ENCODE data around the gene MAPK4.

MAPK4 gene

DNA sequence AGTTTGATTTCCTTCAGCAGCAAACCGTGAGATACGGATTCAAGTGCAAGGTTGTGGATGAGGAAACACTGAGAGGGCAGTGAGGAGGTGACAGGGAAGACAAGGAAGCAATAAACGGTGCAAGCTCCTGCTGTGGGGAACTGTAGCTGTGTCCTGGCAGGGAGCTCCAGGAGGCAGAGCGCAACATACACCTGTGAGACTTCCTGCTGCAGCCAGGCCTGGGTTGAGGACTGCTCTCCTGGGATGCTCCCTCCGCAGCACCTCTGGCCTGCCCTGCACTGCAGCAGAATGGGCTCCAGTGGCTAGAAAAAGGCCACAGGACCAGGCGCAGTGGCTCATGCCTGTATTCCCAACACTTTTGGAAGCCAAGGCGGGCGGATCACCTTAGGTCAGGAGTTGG is 174.5 kb downstream of the MAPK4 start:
- TF ChIP-seq, protein P1, sequence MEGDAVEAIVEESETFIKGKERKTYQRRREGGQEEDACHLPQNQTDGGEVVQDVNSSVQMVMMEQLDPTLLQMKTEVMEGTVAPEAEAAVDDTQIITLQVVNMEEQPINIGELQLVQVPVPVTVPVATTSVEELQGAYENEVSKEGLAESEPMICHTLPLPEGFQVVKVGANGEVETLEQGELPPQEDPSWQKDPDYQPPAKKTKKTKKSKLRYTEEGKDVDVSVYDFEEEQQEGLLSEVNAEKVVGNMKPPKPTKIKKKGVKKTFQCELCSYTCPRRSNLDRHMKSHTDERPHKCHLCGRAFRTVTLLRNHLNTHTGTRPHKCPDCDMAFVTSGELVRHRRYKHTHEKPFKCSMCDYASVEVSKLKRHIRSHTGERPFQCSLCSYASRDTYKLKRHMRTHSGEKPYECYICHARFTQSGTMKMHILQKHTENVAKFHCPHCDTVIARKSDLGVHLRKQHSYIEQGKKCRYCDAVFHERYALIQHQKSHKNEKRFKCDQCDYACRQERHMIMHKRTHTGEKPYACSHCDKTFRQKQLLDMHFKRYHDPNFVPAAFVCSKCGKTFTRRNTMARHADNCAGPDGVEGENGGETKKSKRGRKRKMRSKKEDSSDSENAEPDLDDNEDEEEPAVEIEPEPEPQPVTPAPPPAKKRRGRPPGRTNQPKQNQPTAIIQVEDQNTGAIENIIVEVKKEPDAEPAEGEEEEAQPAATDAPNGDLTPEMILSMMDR (IDR thresholded peaks at IDR 0.05; ENCODE audit: extremely low read depth, insufficient read depth, missing control alignments), result no peak
- in situ Hi-C loops (cut with MboI; ENCODE audit: low pct_unique_long_range_greater_than_20kb, low sequenced_read_pairs, unreplicated experiment), result no loop called here
- no peak for DNase-seq (ENCODE audit: low spot score)

DNA sequence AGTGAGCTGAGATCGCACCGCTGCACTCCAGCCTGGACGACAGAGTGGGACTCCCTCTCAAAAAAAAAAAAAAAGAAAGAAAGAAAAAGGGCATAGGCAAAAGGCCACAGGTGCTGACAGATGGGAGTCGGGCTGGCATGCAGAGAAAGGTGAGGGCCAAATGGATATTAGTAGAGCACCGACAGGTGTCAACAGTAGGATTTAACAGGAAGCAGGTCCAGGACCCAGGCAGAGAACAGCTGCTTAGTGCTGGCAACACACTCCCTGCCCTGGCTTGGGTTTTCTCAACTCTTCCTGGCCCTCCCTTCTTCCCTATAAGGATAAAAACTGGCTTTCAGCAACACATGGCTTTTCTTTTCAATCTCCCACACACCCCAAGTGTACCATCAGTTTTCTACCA is 175.0 kb downstream of the MAPK4 start:
- in situ Hi-C loops (cut with MboI; ENCODE audit: low pct_unique_long_range_greater_than_20kb, low sequenced_read_pairs, unreplicated experiment), result no loop called here
- TF ChIP-seq, protein P1 (IDR thresholded peaks at IDR 0.05; ENCODE audit: extremely low read depth, insufficient read depth, missing control alignments), result no peak
- no peak for DNase-seq (ENCODE audit: low spot score)

DNA sequence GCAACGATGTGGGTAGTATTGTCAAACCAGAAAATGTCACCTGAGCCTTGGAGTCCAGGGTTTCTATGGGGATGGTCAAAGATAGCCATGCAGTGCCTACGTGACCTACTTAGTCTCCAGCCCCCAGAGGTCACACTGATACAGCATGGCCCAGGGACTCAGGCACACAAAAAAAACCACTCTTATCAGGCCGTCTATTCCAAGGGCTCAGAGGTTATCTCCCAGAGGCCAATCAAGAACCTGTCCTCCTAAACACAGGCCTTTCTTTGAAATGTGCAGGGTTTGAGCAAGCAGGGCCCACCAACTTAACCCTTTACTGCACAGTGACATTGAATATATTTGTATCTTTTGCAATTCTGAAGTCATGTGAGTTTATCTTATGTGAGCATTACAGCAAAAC is 177.2 kb downstream of the MAPK4 start:
- TF ChIP-seq, protein P1 (IDR thresholded peaks at IDR 0.05; ENCODE audit: extremely low read depth, insufficient read depth, missing control alignments), result no peak
- in situ Hi-C loops (cut with MboI; ENCODE audit: low pct_unique_long_range_greater_than_20kb, low sequenced_read_pairs, unreplicated experiment), result no loop called here
- DNase-seq (ENCODE audit: low spot score), result no peak

DNA sequence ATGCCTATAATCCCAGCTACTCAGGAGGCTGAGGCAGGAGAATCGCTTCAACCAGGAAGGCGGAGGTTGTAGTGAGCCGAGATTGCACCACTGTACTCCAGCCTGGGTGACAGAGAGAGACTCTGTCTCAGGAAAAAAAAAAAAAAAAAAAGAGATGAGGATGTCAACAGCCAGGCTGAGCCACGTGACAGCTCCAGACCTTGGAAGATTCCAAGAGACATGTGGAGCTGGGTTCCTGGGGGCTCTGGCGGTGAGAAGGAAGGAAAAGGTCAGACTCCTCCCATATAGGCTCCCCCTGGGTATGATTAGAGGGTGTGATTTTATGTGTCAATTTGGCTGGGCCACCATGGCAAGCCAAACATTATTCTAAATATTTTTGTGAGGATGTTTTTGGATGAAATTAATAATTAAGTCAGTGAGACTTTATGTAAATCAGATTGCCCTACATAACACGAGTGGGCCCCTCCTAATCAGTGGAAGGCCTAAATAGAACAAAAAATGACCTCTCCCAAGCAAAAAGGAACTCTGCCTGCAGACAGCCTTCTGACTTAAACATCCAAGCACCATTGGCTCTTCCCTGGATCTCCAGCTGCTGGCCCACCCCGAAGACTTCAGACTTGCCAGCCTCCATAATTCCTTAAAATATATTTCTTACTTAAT is 178.3 kb downstream of the MAPK4 start:
- TF ChIP-seq, protein P1 (IDR thresholded peaks at IDR 0.05; ENCODE audit: extremely low read depth, insufficient read depth, missing control alignments), result no peak
- no peak for DNase-seq (ENCODE audit: low spot score)
- in situ Hi-C loops (cut with MboI; ENCODE audit: low pct_unique_long_range_greater_than_20kb, low sequenced_read_pairs, unreplicated experiment), result no loop called here

DNA sequence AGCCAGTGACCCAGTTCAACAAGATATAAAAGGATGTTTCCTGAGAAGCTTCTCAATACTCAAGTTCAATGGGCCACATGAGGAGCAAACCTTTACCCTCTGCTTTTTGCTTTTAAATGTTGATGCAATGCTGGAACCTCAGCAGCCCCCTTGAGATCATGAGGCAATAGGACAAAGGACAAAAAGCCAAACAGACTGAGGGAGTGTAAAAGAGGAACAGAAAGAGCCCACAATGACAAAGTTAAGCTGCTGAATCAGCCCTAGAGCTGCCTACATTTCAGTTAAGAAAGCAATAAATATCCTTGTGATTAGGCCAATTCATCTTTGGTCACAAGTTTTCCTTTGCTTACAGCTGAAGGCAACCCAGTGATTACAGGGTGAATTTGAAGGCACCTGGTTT is 183.1 kb downstream of the MAPK4 start:
- DNase-seq (ENCODE audit: low spot score), result no peak
- in situ Hi-C loops (cut with MboI; ENCODE audit: low pct_unique_long_range_greater_than_20kb, low sequenced_read_pairs, unreplicated experiment), result no loop called here
- TF ChIP-seq, protein P1 (IDR thresholded peaks at IDR 0.05; ENCODE audit: extremely low read depth, insufficient read depth, missing control alignments), result no peak

DNA sequence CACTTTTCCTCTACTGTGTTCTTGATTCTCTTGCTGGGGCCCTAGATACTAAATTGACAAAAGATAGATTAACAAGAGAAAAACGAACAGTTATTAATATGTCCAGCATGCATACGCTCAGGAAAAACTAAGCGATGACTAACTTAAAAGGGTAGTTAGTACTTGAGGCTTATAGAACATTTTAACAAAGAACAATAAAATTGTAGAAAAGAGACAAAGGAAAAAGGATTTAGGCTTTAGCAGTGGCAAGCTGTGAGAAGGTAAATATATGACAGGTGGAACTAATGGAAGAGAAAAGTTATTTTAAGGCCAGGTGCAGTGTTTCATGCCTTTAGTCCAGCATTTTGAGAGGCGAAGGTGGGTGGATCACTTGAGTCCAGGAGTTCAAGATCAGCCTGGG is 184.4 kb downstream of the MAPK4 start:
- no peak for DNase-seq (ENCODE audit: low spot score)
- TF ChIP-seq, protein P1 (IDR thresholded peaks at IDR 0.05; ENCODE audit: extremely low read depth, insufficient read depth, missing control alignments), result no peak
- in situ Hi-C loops (cut with MboI; ENCODE audit: low pct_unique_long_range_greater_than_20kb, low sequenced_read_pairs, unreplicated experiment), result no loop called here

Data from GM13977 (cell line).